HEK293 (cell line): ENCODE results near the gene SENP5.

ENCODE experiments used
- KLF1 ChIP-seq: fragments of 450-650 bp; formaldehyde crosslinking; IDR thresholded peaks from 2 replicates; pipeline ENCODE4 v1.5.1; 2016; ENCODE audit warnings: missing biosample characterization, missing genetic modification characterization
- KLF8 ChIP-seq: fragments of 450-650 bp; formaldehyde crosslinking; IDR thresholded peaks from 2 replicates; pipeline ENCODE4 v1.5.1; 2016; ENCODE audit warnings: missing biosample characterization, missing genetic modification characterization
- REST ChIP-seq: fragments of 450-650 bp; formaldehyde crosslinking; IDR thresholded peaks from 2 replicates; pipeline ENCODE4 v1.5.1; 2016; ENCODE audit warnings: missing biosample characterization, missing genetic modification characterization
- YY1 ChIP-seq: fragments of 450-650 bp; formaldehyde crosslinking; IDR thresholded peaks from 2 replicates; pipeline ENCODE4 v1.5.1; 2018; ENCODE audit warnings: missing biosample characterization, missing genetic modification characterization
- ZBTB20 ChIP-seq: fragments of 450-650 bp; formaldehyde crosslinking; IDR thresholded peaks from 2 replicates; pipeline ENCODE4 v1.5.1; 2016; ENCODE audit warnings: missing biosample characterization, missing genetic modification characterization
- ZBTB48 ChIP-seq: fragments of 450-650 bp; formaldehyde crosslinking; IDR thresholded peaks from 2 replicates; pipeline ENCODE4 v1.5.1; 2016; ENCODE audit warnings: missing biosample characterization, missing genetic modification characterization
- ZBTB8A ChIP-seq: fragments of 450-650 bp; formaldehyde crosslinking; IDR thresholded peaks from 2 replicates; pipeline ENCODE4 v1.5.1; 2016; ENCODE audit warnings: missing biosample characterization, missing genetic modification characterization
- ZNF214 ChIP-seq: fragments of 450-650 bp; formaldehyde crosslinking; IDR thresholded peaks from 2 replicates; pipeline ENCODE4 v1.5.1; 2017; ENCODE audit warnings: missing biosample characterization, mild to moderate bottlenecking, missing genetic modification characterization, borderline replicate concordance
- ZNF239 ChIP-seq: fragments of 450-650 bp; formaldehyde crosslinking; IDR thresholded peaks from 2 replicates; pipeline ENCODE4 v1.5.1; 2016; ENCODE audit warnings: missing biosample characterization, missing genetic modification characterization
- ZNF350 ChIP-seq: fragments of 450-650 bp; formaldehyde crosslinking; IDR thresholded peaks from 2 replicates; pipeline ENCODE4 v1.5.0; 2017; ENCODE audit warnings: missing biosample characterization, mild to moderate bottlenecking, missing genetic modification characterization
- ZNF600 ChIP-seq: fragments of 450-650 bp; formaldehyde crosslinking; IDR thresholded peaks from 2 replicates; pipeline ENCODE4 v1.5.1; 2016; ENCODE audit warnings: missing biosample characterization, missing genetic modification characterization
- TF ChIP-seq, protein P1 (sequence below): fragments of 450-650 bp; formaldehyde crosslinking; IDR thresholded peaks from 2 replicates; pipeline ENCODE4 v1.5.1; 2016; ENCODE audit warnings: missing biosample characterization, missing genetic modification characterization
- TF ChIP-seq, protein P2 (sequence below): fragments of 450-650 bp; formaldehyde crosslinking; IDR thresholded peaks from 2 replicates; pipeline ENCODE4 v1.5.1; 2016; ENCODE audit warnings: missing biosample characterization, missing genetic modification characterization, low read depth
- TF ChIP-seq, protein P3 (sequence below): fragments of 450-650 bp; formaldehyde crosslinking; IDR thresholded peaks from 2 replicates; pipeline ENCODE4 v1.5.1; 2016; ENCODE audit warnings: missing biosample characterization, missing genetic modification characterization

DNA sequence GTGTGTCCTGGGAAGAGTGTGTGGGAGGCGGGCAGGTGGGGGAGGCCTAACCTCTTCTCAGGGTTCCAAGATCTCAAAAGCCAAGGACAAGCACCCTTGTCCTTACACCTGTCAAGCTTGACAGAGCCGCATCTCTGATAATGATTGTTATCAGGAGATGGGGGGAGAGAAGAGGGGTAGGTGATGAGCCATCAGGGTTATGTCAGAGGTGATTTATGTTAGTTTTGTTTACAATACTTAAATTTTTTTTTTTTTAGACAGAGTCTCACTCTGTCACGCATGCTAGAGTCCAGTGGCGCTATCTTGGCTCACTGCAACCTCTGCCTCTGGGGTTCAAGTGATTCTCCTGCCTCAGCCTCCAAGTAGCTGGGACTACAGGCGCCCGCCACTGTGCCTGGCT is 82.0 kb downstream of the SENP5 start:
- no peak for TF ChIP-seq REST (tag by site-specific recombination)
- TF ChIP-seq, protein P1, sequence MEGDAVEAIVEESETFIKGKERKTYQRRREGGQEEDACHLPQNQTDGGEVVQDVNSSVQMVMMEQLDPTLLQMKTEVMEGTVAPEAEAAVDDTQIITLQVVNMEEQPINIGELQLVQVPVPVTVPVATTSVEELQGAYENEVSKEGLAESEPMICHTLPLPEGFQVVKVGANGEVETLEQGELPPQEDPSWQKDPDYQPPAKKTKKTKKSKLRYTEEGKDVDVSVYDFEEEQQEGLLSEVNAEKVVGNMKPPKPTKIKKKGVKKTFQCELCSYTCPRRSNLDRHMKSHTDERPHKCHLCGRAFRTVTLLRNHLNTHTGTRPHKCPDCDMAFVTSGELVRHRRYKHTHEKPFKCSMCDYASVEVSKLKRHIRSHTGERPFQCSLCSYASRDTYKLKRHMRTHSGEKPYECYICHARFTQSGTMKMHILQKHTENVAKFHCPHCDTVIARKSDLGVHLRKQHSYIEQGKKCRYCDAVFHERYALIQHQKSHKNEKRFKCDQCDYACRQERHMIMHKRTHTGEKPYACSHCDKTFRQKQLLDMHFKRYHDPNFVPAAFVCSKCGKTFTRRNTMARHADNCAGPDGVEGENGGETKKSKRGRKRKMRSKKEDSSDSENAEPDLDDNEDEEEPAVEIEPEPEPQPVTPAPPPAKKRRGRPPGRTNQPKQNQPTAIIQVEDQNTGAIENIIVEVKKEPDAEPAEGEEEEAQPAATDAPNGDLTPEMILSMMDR (tag by site-specific recombination), result no peak
- no peak for TF ChIP-seq ZNF239 (tag by site-specific recombination)
- no peak for TF ChIP-seq ZBTB8A
- TF ChIP-seq ZNF350 (tag by site-specific recombination), result no peak
- TF ChIP-seq YY1 (tag by site-specific recombination), result no peak
- TF ChIP-seq ZNF600 (tag by site-specific recombination), result no peak
- TF ChIP-seq ZBTB48, result no peak
- no peak for TF ChIP-seq ZBTB20 (tag by site-specific recombination)
- TF ChIP-seq, protein P2, sequence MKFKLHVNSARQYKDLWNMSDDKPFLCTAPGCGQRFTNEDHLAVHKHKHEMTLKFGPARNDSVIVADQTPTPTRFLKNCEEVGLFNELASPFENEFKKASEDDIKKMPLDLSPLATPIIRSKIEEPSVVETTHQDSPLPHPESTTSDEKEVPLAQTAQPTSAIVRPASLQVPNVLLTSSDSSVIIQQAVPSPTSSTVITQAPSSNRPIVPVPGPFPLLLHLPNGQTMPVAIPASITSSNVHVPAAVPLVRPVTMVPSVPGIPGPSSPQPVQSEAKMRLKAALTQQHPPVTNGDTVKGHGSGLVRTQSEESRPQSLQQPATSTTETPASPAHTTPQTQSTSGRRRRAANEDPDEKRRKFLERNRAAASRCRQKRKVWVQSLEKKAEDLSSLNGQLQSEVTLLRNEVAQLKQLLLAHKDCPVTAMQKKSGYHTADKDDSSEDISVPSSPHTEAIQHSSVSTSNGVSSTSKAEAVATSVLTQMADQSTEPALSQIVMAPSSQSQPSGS (tag by site-specific recombination), result no peak
- no peak for TF ChIP-seq ZNF214 (tag by site-specific recombination)
- TF ChIP-seq, protein P3, sequence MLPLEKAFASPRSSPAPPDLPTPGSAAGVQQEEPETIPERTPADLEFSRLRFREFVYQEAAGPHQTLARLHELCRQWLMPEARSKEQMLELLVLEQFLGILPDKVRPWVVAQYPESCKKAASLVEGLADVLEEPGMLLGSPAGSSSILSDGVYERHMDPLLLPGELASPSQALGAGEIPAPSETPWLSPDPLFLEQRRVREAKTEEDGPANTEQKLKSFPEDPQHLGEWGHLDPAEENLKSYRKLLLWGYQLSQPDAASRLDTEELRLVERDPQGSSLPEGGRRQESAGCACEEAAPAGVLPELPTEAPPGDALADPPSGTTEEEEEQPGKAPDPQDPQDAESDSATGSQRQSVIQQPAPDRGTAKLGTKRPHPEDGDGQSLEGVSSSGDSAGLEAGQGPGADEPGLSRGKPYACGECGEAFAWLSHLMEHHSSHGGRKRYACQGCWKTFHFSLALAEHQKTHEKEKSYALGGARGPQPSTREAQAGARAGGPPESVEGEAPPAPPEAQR (tag by site-specific recombination), result no peak
- no peak for TF ChIP-seq KLF8 (tag by site-specific recombination)
- TF ChIP-seq KLF1, result no peak
